HepG2 (cell line): ENCODE results near the gene GDPD1. TPM values are rescaled to one million over a fixed set of nuclear protein-coding genes. Genes with fewer than 3 reads are reported as not detected.

Source experiments
- CHD4 ChIP-seq: fragments of 200-600 bp; sonication (generic); IDR thresholded peaks from 2 replicates; pipeline ENCODE4 v1.7.0; 2017; ENCODE audit warnings: mild to moderate bottlenecking, low read length, borderline replicate concordance
- FOXA3 ChIP-seq: IDR thresholded peaks from 2 replicates; pipeline ENCODE4 v1.6.1; 2016; ENCODE audit warnings: missing genetic modification reagents, missing compliant biosample characterization
- NRL ChIP-seq: sonication (generic); formaldehyde crosslinking; IDR thresholded peaks from 2 replicates; pipeline ENCODE4 v1.5.0; 2020; ENCODE audit warnings: missing genetic modification reagents, mild to moderate bottlenecking, moderate library complexity, borderline replicate concordance
- PAXIP1 ChIP-seq: sonication (generic); formaldehyde crosslinking; conservative IDR thresholded peaks from 2 replicates; pipeline ENCODE4 v1.4.0; 2020; ENCODE audit warnings: mild to moderate bottlenecking, missing genetic modification reagents, moderate library complexity
- RBM22 ChIP-seq: fragments of 200-400 bp; formaldehyde crosslinking; optimal IDR thresholded peaks from 2 replicates; pipeline ENCODE3; 2017; ENCODE audit warnings: mild to moderate bottlenecking, low read length, moderate library complexity
- TRIM24 ChIP-seq: sonication (generic); formaldehyde crosslinking; IDR thresholded peaks from 2 replicates; pipeline ENCODE4 v1.8.0; 2022; ENCODE audit warnings: mild to moderate bottlenecking, missing genetic modification reagents
- ZMYM4 ChIP-seq: sonication (generic); formaldehyde crosslinking; IDR thresholded peaks from 2 replicates; pipeline ENCODE4 v1.8.1; 2023; ENCODE audit warnings: mild to moderate bottlenecking, missing genetic modification reagents
- ZNF234 ChIP-seq: sonication (generic); formaldehyde crosslinking; conservative IDR thresholded peaks from 2 replicates; pipeline ENCODE4 v1.5.1; 2020; ENCODE audit warnings: mild to moderate bottlenecking, missing genetic modification reagents
- ZNF30 ChIP-seq: sonication (generic); formaldehyde crosslinking; IDR thresholded peaks from 2 replicates; pipeline ENCODE4 v1.5.0; 2020; ENCODE audit warnings: mild to moderate bottlenecking, missing genetic modification reagents
- ZNF530 ChIP-seq: sonication (generic); formaldehyde crosslinking; IDR thresholded peaks from 2 replicates; pipeline ENCODE4 v1.5.0; 2020; ENCODE audit warnings: low read depth, mild to moderate bottlenecking, missing genetic modification reagents
- ZNF550 ChIP-seq: sonication (generic); formaldehyde crosslinking; IDR thresholded peaks from 2 replicates; pipeline ENCODE4 v1.4.0; 2020; ENCODE audit warnings: mild to moderate bottlenecking, missing genetic modification reagents, borderline replicate concordance
- ZNF703 ChIP-seq: sonication (generic); formaldehyde crosslinking; IDR thresholded peaks from 2 replicates; pipeline ENCODE4 v1.5.1; 2020; ENCODE audit warnings: missing genetic modification reagents, mild to moderate bottlenecking, moderate library complexity, borderline replicate concordance
- ZNF776 ChIP-seq: sonication (generic); formaldehyde crosslinking; IDR thresholded peaks from 2 replicates; pipeline ENCODE4 v1.4.0; 2020; ENCODE audit warnings: mild to moderate bottlenecking, missing genetic modification reagents
- ZNF777 ChIP-seq: sonication (generic); formaldehyde crosslinking; IDR thresholded peaks from 2 replicates; pipeline ENCODE4 v1.4.0; 2020; ENCODE audit warnings: missing genetic modification reagents
- polyA plus RNA-seq, 8 experiments: library from polyadenylated mRNA; depleted of rRNA in 3 of 8; stranded (reverse) in 7 of 8; unstranded in 1 of 8; fragments of >200 nt; fragmentation: Illumina TruSeq in 4 of 8; extraction: Trizol in 4 of 8; gene quantifications; 2 replicates each; pipeline versions ENCODE4 v1.2.1 to v1.2.3, GENCODE V29; 2011 to 2016; ENCODE audit warnings: low read depth in 4 of 8, missing spikeins in 1 of 8, mixed read lengths in 1 of 8; ENCODE audit not compliant: insufficient read depth in 1 of 8
- total RNA-seq, 5 experiments: library from RNA; depleted of rRNA; stranded (reverse); fragments of >200 nt; fragmentation: Illumina TruSeq; extraction: Trizol; gene quantifications; 2 replicates each; pipeline ENCODE4 v1.2.3, GENCODE V29; 2016; ENCODE audit warnings: low read depth in 1 of 5
- TF ChIP-seq, protein P1 (sequence below): sonication (generic); formaldehyde crosslinking; IDR thresholded peaks from 2 replicates; pipeline ENCODE4 v1.5.1; 2020; ENCODE audit warnings: mild to moderate bottlenecking, missing genetic modification reagents
- TF ChIP-seq, protein P2 (sequence below): sonication (generic); formaldehyde crosslinking; IDR thresholded peaks from 2 replicates; pipeline ENCODE4 v1.5.1; 2020; ENCODE audit warnings: missing genetic modification reagents, mild to moderate bottlenecking, borderline replicate concordance
- TF ChIP-seq, protein P3 (sequence below): sonication (generic); formaldehyde crosslinking; IDR thresholded peaks from 2 replicates; pipeline ENCODE4 v1.5.0; 2020; ENCODE audit warnings: mild to moderate bottlenecking, missing genetic modification reagents

Gene GDPD1
- total and polyA plus RNA-seq, 2 of the 13 experiments (the other 11 are each of a cell fraction or from before 2014, with no cell fraction given): 6.0 to 7.7 TPM

GRCh38 chr17:59220328-59221158, at the start of gene GDPD1 (continued):
- TF ChIP-seq, protein P1, sequence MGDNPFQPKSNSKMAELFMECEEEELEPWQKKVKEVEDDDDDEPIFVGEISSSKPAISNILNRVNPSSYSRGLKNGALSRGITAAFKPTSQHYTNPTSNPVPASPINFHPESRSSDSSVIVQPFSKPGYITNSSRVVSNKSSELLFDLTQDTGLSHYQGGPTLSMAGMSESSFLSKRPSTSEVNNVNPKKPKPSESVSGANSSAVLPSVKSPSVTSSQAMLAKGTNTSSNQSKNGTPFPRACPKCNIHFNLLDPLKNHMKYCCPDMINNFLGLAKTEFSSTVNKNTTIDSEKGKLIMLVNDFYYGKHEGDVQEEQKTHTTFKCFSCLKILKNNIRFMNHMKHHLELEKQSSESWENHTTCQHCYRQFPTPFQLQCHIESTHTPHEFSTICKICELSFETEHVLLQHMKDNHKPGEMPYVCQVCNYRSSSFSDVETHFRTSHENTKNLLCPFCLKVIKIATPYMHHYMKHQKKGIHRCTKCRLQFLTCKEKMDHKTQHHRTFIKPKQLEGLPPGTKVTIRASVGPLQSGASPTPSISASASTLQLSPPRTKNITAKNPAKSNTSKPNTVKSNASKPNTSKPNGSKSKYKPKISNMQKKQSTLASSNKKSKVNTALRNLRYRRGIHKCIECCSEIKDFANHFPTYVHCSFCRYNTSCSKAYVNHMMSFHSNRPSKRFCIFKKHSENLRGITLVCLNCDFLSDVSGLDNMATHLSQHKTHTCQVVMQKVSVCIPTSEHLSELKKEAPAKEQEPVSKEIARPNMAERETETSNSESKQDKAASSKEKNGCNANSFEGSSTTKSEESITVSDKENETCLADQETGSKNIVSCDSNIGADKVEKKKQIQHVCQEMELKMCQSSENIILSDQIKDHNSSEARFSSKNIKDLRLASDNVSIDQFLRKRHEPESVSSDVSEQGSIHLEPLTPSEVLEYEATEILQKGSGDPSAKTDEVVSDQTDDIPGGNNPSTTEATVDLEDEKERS (CRISPR knock-in tag): peak; percentile 79
- no peak for TF ChIP-seq ZNF30 (CRISPR knock-in tag)
- TF ChIP-seq CHD4: no peak
- no peak for TF ChIP-seq ZNF530
- no peak for TF ChIP-seq ZNF703
- TF ChIP-seq, protein P2, sequence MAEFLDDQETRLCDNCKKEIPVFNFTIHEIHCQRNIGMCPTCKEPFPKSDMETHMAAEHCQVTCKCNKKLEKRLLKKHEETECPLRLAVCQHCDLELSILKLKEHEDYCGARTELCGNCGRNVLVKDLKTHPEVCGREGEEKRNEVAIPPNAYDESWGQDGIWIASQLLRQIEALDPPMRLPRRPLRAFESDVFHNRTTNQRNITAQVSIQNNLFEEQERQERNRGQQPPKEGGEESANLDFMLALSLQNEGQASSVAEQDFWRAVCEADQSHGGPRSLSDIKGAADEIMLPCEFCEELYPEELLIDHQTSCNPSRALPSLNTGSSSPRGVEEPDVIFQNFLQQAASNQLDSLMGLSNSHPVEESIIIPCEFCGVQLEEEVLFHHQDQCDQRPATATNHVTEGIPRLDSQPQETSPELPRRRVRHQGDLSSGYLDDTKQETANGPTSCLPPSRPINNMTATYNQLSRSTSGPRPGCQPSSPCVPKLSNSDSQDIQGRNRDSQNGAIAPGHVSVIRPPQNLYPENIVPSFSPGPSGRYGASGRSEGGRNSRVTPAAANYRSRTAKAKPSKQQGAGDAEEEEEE (CRISPR knock-in tag): no peak
- no peak; the same call in 1 of the 2 replicates for TF ChIP-seq ZNF550
- peak; percentile 12; the same call in 1 of the 2 replicates for TF ChIP-seq FOXA3 (CRISPR knock-in tag)
- TF ChIP-seq, protein P3, sequence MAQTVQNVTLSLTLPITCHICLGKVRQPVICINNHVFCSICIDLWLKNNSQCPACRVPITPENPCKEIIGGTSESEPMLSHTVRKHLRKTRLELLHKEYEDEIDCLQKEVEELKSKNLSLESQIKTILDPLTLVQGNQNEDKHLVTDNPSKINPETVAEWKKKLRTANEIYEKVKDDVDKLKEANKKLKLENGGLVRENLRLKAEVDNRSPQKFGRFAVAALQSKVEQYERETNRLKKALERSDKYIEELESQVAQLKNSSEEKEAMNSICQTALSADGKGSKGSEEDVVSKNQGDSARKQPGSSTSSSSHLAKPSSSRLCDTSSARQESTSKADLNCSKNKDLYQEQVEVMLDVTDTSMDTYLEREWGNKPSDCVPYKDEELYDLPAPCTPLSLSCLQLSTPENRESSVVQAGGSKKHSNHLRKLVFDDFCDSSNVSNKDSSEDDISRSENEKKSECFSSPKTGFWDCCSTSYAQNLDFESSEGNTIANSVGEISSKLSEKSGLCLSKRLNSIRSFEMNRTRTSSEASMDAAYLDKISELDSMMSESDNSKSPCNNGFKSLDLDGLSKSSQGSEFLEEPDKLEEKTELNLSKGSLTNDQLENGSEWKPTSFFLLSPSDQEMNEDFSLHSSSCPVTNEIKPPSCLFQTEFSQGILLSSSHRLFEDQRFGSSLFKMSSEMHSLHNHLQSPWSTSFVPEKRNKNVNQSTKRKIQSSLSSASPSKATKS: no peak
- no peak; the same call in 1 of the 2 replicates for TF ChIP-seq ZNF234 (CRISPR knock-in tag)
- peak; percentile 73 for TF ChIP-seq ZMYM4
- TF ChIP-seq TRIM24 (CRISPR knock-in tag): no peak
- no peak for TF ChIP-seq NRL (CRISPR knock-in tag)
- TF ChIP-seq RBM22: no peak
- TF ChIP-seq ZNF777 (CRISPR knock-in tag): peak; percentile 95
- TF ChIP-seq ZNF776 (CRISPR knock-in tag): peak; percentile 83; the same call in 1 of the 2 replicates
- TF ChIP-seq PAXIP1 (CRISPR knock-in tag): peak; percentile 44
